H1 (cell line): ENCODE measurements around the gene STXBP5L. TPM values are rescaled to one million over a fixed set of nuclear protein-coding genes. Genes with fewer than 3 reads are reported as not detected.

ENCODE experiments used
- BRCA1 ChIP-seq: IDR thresholded peaks from 2 replicates; pipeline ENCODE4 v1.6.1; 2012; ENCODE audit warnings: low read depth, low read length, improper control_type of control experiment
- FOSL1 ChIP-seq: IDR thresholded peaks from 2 replicates; pipeline ENCODE4 v1.6.1; 2011; ENCODE audit warnings: mild to moderate bottlenecking, low read depth, low read length, moderate library complexity; ENCODE audit not compliant: insufficient read depth
- POLR2AphosphoS5 ChIP-seq: IDR thresholded peaks from 2 replicates; pipeline ENCODE4 v1.6.1; 2011; ENCODE audit warnings: low read depth, low read length
- SP4 ChIP-seq: IDR thresholded peaks from 2 replicates; pipeline ENCODE4 v1.6.1; 2012; ENCODE audit warnings: low read length, inconsistent platforms
- TBP ChIP-seq: IDR thresholded peaks from 2 replicates; pipeline ENCODE4 v1.6.1; 2011; ENCODE audit warnings: low read depth, low read length, improper control_type of control experiment
- polyA plus RNA-seq, 7 experiments: library from polyadenylated mRNA; depleted of rRNA in 3 of 7; stranded (reverse) in 5 of 7; unstranded in 2 of 7; fragments of >200 nt in 5 of 7; fragments of 200-250 nt in 2 of 7; gene quantifications; 1 replicate in 5 of 7; 2 replicates in 1 of 7; 4 replicates in 1 of 7; pipeline versions ENCODE4 v1.2.1 to v1.2.3, GENCODE V29; 2011 to 2013; ENCODE audit warnings: missing spikeins in 2 of 7, mixed read lengths in 2 of 7
- total RNA-seq: library from RNA; stranded (reverse); fragmentation: NEBNext Ultra II Directional; extraction: Animal tissue kit (Norgen Biotek cat#: 25700); gene quantifications from 2 replicates; pipeline ENCODE4 v1.2.1, GENCODE V29; 2021

The STXBP5L gene
- total and polyA plus RNA-seq, 2 of the 8 experiments (the other 6 are each of a cell fraction or from before 2014, with no cell fraction given), result 2.0 to 6.0 TPM

DNA sequence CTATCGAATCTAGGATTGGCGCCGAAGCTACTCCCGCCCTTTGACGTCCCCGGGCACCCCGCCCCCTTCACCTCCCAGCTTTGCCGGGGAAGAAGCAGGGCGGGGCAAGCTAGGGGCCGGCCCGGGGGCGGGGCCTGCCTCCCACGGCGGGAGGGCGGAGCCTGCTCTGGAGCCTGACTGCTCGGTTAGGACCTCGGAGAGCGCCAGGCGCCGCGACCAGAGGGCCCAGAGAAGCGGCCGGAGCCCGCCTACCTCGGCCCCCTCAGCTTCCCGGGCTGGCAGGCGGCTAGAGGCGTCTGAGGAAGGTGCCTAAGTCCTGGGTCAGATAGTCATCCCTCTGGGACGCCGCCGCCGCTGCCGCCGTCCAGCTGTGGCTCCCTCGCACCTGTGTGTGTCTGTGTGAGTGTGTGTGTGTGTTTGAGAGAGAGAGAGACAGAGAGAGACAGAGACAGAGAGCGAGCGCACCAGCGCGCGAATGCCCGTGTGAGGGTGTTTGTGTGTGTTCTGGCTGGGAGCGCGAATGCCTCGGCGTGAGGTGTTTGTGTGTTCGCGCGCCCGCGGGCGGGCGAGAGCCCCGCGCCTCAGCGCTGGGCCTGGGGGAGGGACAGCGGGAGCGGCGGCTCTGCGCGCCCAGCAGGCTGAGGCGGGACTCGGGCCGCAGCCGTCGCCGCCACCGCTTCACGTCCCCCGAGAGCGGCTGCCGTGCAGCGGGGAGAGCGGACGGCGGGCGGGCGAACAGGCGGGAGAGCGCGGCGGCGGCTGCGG is at the start of gene STXBP5L (continued):
- TF ChIP-seq BRCA1 (no peak), SP4 (no peak), POLR2AphosphoS5 (no peak), TBP (peak; percentile 44; the same call in 1 of the 2 replicates), FOSL1 (no peak)
- TF ChIP-seq, all 59 proteins: peak for 18
